NCI-H748 treated with DMSO at 0.1 percent for 48 hours (cell line): Measurements from ENCODE around the gene DPP9.
A peak's percentile ranks its signal among the peaks of the same experiment; 100 is the strongest.

Experiments used
- DNase-seq: peaks from one replicate; lab custom pipeline; 2025; lab: John Stamatoyannopoulos, UW

DPP9 gene

DNA sequence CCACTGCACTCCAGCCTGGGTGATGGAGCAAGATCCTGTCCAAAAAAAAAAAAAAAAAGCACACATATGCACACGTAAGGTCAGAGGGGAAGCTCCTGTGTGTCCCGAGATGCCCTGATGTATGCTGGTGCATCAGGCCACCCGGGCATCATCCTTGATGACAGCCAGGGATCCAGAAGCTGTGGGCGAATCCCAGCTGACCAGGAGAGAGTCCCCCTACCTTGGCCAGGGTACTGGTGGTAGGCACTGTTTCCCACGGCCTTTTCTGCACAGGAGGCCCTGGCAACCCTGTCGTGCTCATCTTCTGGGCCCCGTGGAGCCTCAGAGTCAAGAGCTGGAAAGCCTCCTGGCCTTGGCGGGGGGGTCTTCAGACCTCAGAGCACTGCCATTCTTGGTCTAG lies 67.5 kb downstream of the DPP9 start:
- DNase-seq = no peak

DNA sequence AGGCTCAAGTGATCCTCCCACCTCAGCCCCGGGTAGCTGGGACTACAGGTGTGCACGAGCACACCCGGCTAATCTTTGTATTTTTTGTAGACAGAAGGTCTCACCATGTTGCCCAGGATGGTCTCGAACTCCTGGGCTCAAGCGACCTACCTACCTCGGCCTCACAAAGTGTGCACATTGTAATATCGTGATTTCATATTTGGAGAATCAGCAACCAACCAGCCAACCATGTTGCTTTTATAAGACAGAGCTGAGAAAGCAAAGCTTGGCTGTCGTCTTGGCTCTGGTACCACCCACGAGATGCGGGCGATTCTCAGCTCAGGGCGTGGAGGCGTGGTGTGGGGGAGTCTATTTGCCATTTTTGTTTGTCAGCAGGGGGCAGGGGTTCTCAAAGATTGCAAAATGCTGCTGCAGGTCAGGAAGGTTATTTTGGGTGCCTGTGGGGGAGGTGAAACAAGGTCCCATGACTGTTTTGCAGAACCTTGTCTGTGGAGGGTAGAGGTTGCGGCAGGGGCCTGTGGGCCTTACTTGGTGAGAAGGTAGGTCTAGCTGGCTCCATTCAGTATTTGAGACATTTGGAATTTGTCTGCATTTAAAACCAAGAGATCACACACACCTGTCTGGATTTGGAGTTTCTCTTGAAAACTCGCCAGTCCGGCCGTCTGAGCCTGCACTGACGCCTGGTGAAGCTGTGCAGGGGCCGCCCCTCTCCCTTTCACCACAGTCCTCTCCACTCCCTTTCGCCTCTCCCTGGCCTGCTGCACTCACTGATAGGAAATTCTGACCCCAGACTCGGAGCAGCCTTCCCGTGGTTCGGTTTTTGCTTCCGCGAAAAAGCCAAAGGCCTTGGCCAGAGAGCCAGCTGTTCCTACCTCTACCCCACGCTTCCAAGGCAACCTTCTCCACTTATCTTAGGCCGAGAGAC lies 68.9 kb downstream of the DPP9 start:
- DNase-seq = no peak

DNA sequence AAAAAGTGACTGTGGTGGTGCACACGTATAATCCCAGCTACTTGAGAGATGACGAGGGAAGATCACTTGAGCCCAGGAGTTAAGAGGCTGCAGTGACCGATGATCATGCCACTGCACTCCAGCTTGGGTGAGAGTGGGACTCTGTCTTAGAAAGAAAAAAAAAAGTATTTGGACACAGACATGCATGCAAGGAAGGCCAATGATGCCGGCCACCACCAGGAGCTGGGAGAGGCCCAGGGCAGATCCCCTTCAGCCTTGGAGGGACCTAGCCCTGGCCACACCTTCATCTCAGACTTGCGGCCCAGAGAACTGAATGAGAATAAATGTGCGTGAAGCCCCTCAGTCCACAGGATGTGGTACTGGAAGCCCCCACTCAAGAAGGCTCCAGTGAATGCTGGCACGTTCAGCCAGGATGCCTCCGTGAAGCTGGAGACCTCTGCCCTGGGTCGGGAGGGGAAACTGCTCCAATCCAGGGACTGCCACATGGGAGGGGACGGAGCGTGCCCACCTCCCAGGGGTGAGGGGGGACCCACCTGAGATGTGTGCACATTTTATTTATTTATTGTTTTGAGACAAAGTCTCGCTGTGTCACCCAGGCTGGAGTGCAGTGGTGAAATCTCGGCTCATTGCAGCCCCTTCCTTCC lies 69.7 kb downstream of the DPP9 start:
- no peak for DNase-seq

DNA sequence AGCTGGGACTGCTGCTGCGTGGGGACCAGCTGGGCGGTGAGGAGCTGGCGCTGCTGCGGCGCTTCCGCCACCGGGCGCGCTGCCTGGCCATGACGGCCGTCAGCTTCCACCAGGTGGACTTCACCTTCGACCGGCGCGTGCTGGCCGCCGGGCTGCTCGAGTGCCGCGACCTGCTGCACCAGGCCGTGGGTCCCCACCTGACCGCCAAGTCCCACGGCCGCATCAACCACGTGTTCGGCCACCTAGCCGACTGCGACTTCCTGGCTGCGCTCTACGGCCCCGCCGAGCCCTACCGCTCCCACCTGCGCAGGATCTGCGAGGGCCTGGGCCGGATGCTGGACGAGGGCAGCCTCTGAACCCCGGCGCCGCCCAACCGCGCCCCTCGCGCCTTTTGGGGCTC lies 71.6 kb downstream of the DPP9 start:
- no peak for DNase-seq

DNA sequence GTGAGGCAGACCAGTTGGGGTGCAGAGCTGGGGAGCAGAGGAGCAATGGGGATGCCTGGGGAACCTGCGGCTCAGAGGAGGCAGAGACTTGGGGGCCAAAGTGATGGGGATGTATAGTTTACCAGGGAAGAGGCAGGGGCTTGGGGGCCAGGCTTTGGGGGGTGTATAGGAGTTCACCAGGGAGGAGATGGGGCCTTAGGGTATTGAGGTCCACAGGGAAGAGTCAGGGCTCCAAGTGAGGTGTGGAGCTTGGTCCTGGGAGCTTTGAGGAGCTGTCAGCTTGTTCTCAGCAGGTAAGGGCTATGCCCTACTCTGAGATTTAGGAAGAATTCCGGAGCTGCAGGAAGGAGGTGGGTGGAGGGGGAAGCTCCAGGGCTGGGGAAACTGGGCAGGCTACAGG lies 73.5 kb downstream of the DPP9 start:
- no peak for DNase-seq

DNA sequence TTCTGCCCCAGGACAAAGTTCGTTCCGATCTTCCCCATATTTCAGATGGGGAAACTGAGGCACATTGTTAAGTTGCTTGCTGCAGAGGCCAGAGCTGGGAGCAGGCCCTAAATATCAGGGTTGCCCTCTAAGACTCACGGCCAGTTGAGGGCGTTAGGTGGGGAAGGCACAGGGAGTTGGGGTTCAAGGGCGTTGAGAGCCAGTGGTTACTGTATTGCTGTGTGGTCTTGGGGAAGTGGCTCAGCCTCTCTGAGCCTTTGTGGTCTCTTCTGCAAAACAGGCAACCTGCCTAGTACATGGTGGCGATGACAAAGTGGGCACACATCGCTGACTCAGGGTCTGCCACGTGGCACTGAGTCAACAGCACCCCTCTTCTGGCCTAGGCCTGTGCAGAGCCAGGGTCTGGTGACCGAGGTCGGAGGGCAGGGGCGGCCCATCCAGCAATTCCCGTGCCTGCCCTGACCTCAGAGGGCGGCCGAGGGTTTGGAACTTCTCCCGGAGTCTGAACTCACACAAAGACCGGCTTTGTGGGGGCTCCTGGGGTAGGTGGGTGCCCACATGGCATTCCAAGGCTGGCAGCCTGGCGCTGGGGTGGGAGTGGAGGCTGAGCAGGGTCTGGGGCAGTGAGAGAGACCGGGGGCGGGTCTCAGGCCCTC lies 74.1 kb downstream of the DPP9 start:
- no peak for DNase-seq

DNA sequence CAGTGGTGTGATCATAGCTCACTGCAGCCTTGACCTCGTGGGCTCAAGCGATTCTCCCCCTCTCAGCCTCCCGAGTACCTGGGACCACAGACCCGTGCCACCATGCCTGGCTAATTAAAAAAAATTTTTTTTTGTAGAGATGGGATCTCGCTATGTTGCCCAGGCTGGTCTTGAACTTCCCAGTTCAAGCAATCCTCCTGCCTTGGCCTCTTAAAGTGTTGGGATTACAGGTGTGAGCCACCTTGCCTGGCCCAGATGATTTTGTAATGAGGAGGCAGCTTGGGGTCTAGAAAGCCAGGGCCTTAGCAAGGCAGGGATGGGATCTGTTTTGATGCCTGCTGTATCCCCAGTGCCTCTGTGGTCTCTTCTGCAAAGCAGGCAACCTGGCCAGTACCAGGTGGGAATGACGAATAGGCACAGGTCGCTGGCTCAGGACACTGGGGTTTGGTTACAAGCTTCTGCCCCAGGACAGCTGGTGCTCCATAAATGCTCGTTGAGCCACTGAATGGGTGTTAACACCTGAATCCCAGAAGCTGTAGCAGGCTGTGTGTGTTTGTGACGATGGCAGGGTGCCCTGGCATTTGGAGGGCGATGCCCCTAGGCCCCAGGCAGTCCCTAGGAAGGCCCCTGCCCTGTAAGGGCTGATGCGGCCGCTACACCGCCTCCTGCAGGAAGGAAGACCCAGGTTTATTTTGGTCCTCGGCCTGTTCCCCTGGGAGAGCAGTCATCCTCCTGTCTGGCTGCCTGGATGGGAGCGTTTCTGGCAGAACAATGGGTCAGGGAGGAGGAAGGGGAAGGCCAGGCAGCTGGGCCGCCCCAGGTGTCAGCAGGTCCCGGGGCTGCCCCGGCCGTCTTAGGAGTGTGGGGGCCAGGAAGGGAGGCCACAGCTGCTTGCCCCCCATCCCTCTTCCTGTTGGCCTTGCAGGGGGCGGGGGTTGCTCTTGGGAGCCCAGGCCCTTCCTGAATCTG lies 75.7 kb downstream of the DPP9 start:
- no peak for DNase-seq

DNA sequence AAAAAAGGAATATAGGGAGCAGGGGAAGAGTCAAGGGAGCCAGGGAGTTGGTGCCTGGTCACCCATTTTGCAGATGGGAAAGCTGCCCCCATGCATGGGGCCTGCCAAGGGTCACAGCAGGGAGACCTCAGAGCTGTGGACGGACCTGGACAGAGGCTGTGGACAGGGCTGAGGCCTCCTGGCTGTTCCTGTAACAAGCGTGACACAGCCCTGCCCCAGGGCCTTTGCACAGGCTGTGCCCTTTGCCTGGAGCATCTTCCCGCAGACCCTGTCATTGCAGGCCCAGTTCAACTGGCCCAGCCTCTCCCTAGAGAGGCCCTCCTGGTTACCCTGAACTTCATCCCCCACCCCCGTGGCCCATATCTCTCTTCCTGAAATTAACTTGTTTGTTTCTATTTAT lies 77.9 kb downstream of the DPP9 start:
- DNase-seq = no peak

DNA sequence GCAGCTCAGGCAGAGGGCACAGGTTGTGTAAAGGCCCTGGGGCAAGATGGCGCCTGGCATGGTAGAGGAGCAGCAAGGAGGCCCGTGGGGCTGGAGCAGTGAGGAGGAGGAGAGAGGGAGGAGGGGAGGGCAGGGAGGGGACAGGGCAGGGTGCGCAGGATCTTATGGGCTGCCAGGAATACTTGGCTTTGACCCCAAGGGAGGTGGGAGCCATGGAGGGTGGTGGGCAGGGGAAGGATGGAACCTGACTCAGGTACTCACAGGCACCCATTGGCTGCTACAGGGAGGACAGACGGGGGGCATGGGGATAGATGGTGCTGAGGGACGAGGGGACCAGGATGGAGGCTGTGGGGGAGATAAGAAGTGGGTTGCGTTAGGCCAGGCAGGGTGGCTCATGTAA lies 81.0 kb downstream of the DPP9 start:
- no peak for DNase-seq

DNA sequence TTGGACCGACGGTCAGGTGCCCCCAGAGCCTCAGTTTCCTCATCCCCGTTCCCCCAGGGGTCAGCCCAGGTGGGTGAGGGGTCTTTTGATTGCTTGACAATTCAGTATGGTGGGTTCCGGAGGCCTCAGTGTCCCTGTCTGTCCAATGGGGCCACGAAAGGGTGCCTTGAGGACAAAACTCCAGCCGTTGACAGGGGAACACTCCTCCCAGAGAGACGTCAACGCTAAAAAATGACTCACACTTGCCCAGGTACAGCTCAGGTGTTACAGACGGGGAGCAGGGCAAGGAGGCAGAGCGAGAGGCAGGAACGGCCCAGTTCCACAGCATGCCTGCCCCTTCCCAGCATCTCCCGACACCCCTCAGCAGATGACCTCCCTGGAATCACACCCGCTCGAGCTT lies 82.5 kb downstream of the DPP9 start:
- DNase-seq = no peak

DNA sequence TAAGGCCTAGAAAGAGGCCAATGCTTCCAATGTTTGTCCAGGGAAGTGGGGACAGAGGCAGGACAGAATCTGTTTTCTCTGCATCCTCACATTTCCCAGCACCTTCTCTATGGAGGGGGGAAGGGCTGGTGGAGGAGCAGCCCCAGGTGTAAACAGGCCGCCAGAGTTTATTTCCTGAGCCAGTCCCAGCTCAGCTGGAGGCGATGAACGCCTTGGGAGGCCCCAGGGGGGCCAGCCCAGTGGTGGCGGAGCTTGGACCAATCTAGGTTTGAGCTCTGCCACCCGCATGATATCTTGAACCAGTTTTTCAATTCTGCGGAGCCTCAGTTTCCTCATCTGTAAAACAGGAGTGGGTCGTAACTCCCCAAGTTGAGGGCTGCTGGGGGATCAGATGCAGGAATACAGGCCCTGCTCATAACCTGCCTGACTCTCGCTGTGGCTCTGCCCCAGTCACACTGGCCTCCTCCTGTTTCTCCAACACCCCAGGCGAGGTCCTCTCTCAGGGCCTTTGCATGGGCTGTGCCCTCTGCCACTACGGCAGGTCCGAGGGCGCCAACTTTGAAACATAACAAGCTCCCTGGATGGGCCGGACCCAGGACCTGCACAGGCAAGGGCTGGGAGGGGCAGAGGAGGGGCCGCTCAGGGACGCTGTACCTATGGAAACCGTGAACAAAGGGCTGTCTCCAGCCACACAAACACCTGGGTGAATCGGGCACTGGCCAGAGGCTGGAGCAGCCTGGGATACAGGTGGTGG lies 83.2 kb downstream of the DPP9 start:
- peak; percentile 18 for DNase-seq

DNA sequence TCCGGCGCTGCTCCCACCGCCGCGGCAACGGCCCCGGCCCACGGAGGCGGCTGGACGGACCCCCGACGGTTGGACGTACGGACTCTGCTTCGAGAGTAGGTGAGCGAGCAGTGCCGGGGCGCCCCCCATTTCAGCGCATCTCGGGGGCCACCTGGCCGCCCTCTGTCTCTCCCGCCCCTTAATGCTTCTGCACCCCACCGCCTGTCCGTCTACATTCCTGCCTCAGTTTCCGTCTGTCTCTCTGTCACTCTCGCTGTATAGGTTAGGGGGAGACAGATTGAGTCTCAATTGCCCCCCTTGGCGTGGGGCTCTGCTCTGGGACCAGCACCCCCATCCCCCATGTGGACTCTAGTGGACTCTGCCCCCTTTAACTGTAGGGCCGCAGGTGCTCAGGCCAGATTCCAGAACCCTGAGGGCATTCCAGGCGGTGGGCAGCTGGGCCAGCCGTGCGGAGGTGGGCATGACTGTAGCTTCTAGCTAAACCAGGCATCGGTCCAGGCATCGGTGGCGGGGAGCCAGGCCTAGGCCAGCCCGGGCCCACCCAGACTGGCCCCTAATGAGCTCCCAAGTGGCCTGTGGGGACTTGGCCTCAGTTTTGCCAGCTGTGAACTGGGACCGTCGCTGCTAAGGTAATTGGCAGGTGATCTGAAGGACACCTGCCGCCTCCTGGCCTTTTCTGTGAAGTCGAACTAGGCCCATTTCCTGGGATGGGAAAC lies 84.0 kb downstream of the DPP9 start:
- no peak for DNase-seq

DNA sequence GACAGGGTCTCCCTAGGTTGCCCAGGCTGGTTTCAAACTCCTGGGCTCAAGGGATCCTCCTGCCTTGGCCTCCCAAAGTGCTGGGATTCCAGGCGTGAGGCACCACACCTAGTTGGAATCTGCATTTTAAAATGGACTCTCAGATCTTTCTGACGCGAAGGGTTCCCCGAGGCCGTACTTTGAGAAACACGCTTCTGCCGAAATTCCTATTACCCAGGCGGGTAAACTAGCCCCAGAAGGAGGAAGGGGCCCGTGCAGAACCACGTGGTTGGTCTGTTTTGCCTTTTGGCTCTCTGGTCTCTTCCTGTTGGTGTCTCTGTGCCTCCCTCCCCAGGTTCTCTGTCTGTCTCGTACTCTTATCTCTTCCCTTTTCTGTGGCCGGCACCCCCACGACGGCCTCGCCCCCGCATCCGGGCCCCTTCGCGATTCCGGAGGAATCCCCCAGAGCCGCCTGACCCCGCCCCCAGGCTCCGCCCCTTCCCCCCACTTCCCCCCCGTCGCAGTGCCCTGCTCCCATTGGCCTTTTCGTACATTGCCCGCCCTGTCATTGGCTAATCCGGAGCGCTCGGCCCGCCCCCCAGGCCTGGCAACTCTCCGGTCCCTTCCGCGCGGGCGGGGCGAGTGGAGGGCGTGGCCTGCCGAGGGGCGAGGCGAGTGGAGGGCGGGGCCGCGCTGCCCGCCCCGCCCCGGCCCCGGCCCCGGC lies 84.7 kb downstream of the DPP9 start, which contains the start of gene TNFAIP8L1:
Gene TNFAIP8L1, plus strand, starts transcription at position 689 of the 703 bp plus-strand sequence. CDS start 12,354 bp downstream, outside the sequence.
- peak; percentile 80 for DNase-seq

DNA sequence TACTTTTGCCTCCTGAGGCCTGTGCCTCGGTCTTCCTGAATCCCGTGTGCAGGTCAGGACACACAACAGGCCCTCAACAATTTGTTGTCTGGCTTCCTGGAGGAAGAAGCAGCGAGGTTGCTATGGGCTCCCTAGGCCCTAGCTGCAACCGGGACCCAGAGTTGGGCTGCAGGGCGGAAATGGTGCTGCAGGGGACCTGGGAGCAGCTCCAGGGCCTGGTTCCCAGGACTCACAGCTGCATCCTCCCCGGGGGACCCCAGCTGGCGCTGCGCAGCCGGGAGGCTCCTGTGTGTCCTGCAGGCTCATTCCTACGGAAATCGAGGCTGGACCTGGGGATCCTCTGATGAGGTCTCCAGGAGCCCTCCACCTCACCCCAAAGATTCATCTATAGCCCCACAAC lies 85.3 kb downstream of the DPP9 start:
- DNase-seq = no peak

DNA sequence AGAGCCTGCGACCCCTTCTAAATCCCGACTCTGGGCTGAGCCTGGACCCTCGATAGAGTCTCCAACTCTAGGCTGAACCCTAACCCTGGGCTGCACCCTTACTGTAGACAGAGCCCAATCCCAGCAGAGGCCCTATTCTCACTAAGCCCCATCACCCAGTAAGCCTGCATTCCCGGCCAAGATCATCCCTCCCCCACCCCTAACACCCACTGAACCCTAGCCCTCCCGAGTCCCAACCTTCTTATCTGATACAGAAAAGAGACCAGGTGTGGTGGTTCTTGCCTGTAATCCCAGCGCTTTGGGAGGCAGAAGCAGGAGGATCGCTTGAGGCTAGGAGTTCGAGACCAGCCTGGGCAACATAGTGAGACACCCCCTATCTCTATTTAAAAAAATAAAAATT lies 86.9 kb downstream of the DPP9 start:
- DNase-seq = no peak

DNA sequence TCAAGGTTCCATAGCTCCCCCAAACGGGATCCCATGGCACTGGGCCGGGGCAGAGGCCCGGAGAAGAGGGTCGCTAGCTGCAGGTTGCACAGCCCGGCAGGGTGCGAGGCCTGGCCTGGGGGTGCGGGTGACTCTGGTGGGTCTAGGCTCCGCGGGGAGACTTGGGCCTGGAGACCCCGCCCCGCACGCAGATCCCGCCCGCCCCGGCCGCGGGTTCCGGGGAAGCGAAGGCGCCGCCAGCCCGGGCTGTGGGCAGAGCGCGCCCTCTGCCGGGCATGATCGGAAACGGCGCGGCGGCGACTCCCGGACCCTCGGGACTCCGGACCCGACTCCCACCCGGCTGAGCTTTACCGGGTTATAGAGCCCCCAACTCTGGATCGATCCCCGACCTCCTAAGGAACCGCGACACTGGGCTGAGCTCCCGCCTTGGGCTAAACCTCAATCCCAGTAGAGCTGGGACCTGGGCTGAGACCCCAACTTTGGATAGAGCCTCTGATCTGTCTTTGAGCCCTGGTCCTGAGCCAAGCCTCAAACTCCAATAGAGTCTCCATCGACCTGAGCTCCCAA lies 87.4 kb downstream of the DPP9 start:
- DNase-seq = peak; percentile 21

DNA sequence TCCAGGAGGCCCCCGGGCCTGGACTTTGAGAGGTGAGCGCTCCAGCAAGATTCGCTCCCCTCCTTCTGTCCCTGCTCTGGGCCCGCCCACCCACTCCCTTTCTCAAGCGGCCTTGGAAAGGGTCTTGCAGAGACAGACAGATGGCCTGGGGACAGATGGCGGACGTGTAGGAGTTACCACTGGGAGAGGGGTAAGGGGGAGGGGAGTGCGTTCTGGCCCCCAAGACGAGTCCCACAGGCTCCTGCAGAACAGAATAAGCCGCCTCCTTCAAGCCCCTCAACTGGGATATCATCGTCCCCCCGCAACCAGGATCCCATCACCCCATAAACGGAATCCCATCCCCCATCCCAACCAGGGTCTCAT lies 87.9 kb downstream of the DPP9 start:
- no peak for DNase-seq

DNA sequence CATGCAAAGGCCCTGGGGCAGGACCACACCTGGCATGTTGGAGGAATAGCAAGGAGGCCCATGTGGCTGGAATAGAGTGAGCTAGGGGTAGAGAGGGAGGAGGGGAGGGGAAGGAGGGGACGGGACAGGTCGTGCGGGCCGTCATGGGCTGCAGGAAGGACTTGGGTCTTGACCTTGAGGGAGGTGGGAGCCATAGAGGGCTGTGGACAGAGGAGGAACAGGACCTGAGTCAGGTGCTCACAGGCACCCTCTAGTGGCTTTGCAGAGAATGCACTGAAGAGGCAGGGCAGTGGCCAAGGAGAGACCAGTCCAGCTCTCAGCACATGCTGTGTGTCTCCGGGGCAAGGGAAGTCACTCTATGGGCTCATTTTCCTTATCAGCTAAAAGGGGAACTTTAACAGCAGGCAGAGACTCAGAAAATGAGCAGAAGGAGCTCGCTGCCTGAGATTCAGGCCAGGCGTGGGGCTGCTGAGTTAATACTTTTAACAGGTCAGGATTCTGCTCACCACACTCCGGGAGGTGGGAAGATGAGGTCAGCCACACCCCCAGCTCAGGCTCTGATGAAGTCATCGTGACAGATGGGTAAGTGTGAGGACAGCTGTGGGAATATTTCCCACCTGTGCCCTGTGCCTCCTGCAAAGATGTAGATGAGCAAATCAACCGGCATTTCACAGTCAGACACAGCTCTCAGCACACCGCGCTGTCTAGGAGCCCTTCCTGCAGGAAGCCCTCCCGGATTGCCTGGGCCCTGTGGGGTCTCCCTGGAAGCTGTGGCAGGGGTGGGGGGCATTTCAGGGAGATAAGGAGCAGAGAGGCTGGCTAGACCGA lies 90.3 kb downstream of the DPP9 start:
- peak; percentile 13 for DNase-seq
